GM12878 (cell line): ENCODE data around the gene SNCA. TPM values are rescaled to one million over a fixed set of nuclear protein-coding genes. Genes with fewer than 3 reads are reported as not detected.

Source experiments
- ATAC-seq: fragments of 200-7000 bp; cut with Tn5 transposase; 3 replicates; pipeline ENCODE4 v1.9.1; 2020; ENCODE audit warnings: mild to moderate bottlenecking, moderate library complexity
- BruUV-seq: library from RNA; stranded (reverse); fragments of 400-500 nt; replicated peaks from 2 replicates; lab custom pipeline; 2021; lab: Mats Ljungman, UMichigan
- CTCF ChIA-PET: fragments of 300-600 bp; sonication (Branson Sonifier 250); formaldehyde crosslinking; extraction: SDS; loops from one replicate; lab custom pipeline; 2021; ENCODE audit warnings: inconsistent platforms; lab: Yijun Ruan, JAX
- POLR2A ChIA-PET: fragments of 350-600 bp; formaldehyde crosslinking; extraction: SDS; loops from one replicate; lab custom pipeline; 2021; ENCODE audit warnings: inconsistent platforms; lab: Charles Lee
- RAD21 ChIA-PET: fragments of 300-600 bp; sonication (Branson Sonifier 250); formaldehyde crosslinking; loops from one replicate; lab custom pipeline; 2023; ENCODE audit warnings: antibody characterized with exemption; ENCODE audit not compliant: unreplicated experiment; lab: Charles Lee
- SMC1A ChIA-PET: fragments of 300-600 bp; sonication (Branson Sonifier 250); formaldehyde crosslinking; loops from one replicate; lab custom pipeline; 2023; ENCODE audit not compliant: unreplicated experiment, uncharacterized antibody; lab: Charles Lee
- DNase-seq: peaks from one replicate; pipeline ENCODE4 v3.0.0-alpha.2; 2011; ENCODE audit warnings: low read depth, low spot score
- FAIRE-seq: peaks from 3 replicates; lab custom pipeline; 2011; peaks lifted over from hg19 to GRCh38; lab: Jason Lieb, UNC
- H2AFZ ChIP-seq: 2 replicates; pipeline ENCODE4 v1.6.0; 2011; ENCODE audit warnings: low read depth, low read length, control low read depth; ENCODE audit not compliant: control insufficient read depth
- H3K27ac ChIP-seq: 2 replicates; pipeline ENCODE4 v1.5.1; 2011; ENCODE audit warnings: control low read depth; ENCODE audit not compliant: control insufficient read depth, insufficient read depth
- H3K27me3 ChIP-seq, 2 experiments: replicated peaks in 1 of 2; 2 replicates each; pipeline versions ENCODE4 v1.6.0 to v1.6.1; 2011; ENCODE audit warnings: low read length in 1 of 2; ENCODE audit not compliant: control insufficient read depth in 2 of 2, insufficient read depth in 2 of 2
- H3K36me3 ChIP-seq, 2 experiments: 2 replicates each; pipeline ENCODE4 v1.5.1; 2011; ENCODE audit warnings: low read length in 1 of 2; ENCODE audit not compliant: control insufficient read depth in 2 of 2, insufficient read depth in 2 of 2
- H3K4me1 ChIP-seq: 2 replicates; pipeline ENCODE4 v1.6.1; 2011; ENCODE audit warnings: mild to moderate bottlenecking, low read length, moderate library complexity, mixed read lengths; ENCODE audit not compliant: control insufficient read depth, insufficient read depth
- H3K4me2 ChIP-seq: 2 replicates; pipeline ENCODE4 v1.6.0; 2011; ENCODE audit warnings: control low read depth; ENCODE audit not compliant: control insufficient read depth, insufficient read depth
- H3K4me3 ChIP-seq: fragments of 200-600 bp; sonication (generic); 2 replicates; pipeline ENCODE4 v1.5.1; 2016
- H3K79me2 ChIP-seq: 2 replicates; pipeline ENCODE4 v1.6.0; 2011; ENCODE audit warnings: low read length; ENCODE audit not compliant: control insufficient read depth, insufficient read depth
- H3K9ac ChIP-seq: 2 replicates; pipeline ENCODE4 v1.8.0; 2011; ENCODE audit warnings: low read length, control low read depth, mixed read lengths; ENCODE audit not compliant: control insufficient read depth, insufficient read depth
- H3K9me3 ChIP-seq: replicated peaks from 3 replicates; pipeline ENCODE4 v1.5.1; 2011; ENCODE audit warnings: mild to moderate bottlenecking, low read length; ENCODE audit not compliant: control insufficient read depth, insufficient read depth
- H4K20me1 ChIP-seq: 2 replicates; pipeline ENCODE4 v1.6.0; 2011; ENCODE audit not compliant: control insufficient read depth, insufficient read depth
- ATF7 ChIP-seq: fragments of 450-650 bp; IDR thresholded peaks from 2 replicates; pipeline ENCODE4 v1.6.1; 2016; ENCODE audit warnings: low read depth, mild to moderate bottlenecking
- BHLHE40 ChIP-seq, 2 experiments: fragments of 450-650 bp in 1 of 2; IDR thresholded peaks; 2 replicates each; pipeline ENCODE4 v1.6.1; 2011 to 2017; ENCODE audit warnings: low read depth in 2 of 2, borderline replicate concordance in 1 of 2, improper control_type of control experiment in 1 of 2, low read length in 1 of 2, mild to moderate bottlenecking in 1 of 2
- CBFB ChIP-seq: IDR thresholded peaks from 2 replicates; pipeline ENCODE4 v1.6.1; 2016; ENCODE audit warnings: antibody characterized with exemption, low read depth
- EGR1 ChIP-seq, 2 experiments: IDR thresholded peaks; 1 replicate in 1 of 2; 2 replicates in 1 of 2; pipeline ENCODE4 v1.6.1; 2011 to 2012; ENCODE audit warnings: low read depth in 2 of 2, low read length in 2 of 2, borderline replicate concordance in 1 of 2, mild to moderate bottlenecking in 1 of 2, moderate library complexity in 1 of 2
- FOXK2 ChIP-seq: fragments of 450-650 bp; IDR thresholded peaks from 2 replicates; pipeline ENCODE4 v1.6.1; 2017; ENCODE audit warnings: mild to moderate bottlenecking, moderate library complexity
- NR2F1 ChIP-seq: fragments of 450-650 bp; conservative IDR thresholded peaks from 2 replicates; pipeline ENCODE4 v1.6.1; 2017; ENCODE audit warnings: mild to moderate bottlenecking
- PAX5 ChIP-seq: IDR thresholded peaks from 2 replicates; pipeline ENCODE4 v1.6.1; 2011; ENCODE audit warnings: low read depth, low read length, borderline replicate concordance
- RAD21 ChIP-seq: IDR thresholded peaks from 2 replicates; pipeline ENCODE4 v1.6.1; 2011; ENCODE audit warnings: mild to moderate bottlenecking, low read depth, low read length, moderate library complexity; ENCODE audit not compliant: insufficient read depth
- SREBF1 ChIP-seq: IDR thresholded peaks from 2 replicates; pipeline ENCODE4 v1.6.1; 2012; ENCODE audit warnings: mild to moderate bottlenecking, low read length
- SUZ12 ChIP-seq: fragments of 200-600 bp; sonication (generic); IDR thresholded peaks from one replicate; pipeline ENCODE4 v1.6.1; 2018; ENCODE audit warnings: antibody characterized with exemption, mild to moderate bottlenecking; ENCODE audit not compliant: unreplicated experiment
- TBL1XR1 ChIP-seq: IDR thresholded peaks from 2 replicates; pipeline ENCODE4 v1.6.1; 2012; ENCODE audit warnings: low read depth, low read length, improper control_type of control experiment
- WGBS: methylation state at CpG from one replicate; pipeline ENCODE4 v1.1.6; 2016; ENCODE audit warnings: low lambda C conversion rate; ENCODE audit not compliant: insufficient replicate concordance, insufficient coverage; ENCODE audit errors: missing lambda C conversion rate; 5-methylcytosine and 5-hydroxymethylcytosine counted together
- in situ Hi-C: fragments of 300-500 bp; cut with MboI; formaldehyde crosslinking; loops from 9 replicates; pipeline ENCODE4 v1.14.3; 2018; ENCODE audit warnings: mixed read lengths
- intact Hi-C: fragments of 100-400 bp; cut with micrococcal nuclease; formaldehyde crosslinking; loops from one replicate; pipeline ENCODE4 v1.14.2; 2022; ENCODE audit not compliant: unreplicated experiment
- polyA plus RNA-seq, 11 experiments: library from polyadenylated mRNA; depleted of rRNA in 4 of 11; unstranded in 6 of 11; stranded (reverse) in 5 of 11; fragments of >200 nt; fragmentation: Nextera tagmentation in 4 of 11; fragmentation: Illumina TruSeq in 1 of 11; extraction: Ambion mirVana in 4 of 11; extraction: Trizol in 1 of 11; gene quantifications; 1 replicate in 1 of 11; 2 replicates in 10 of 11; pipeline versions ENCODE4 v1.2.1 to v1.2.3, GENCODE V29; 2011 to 2016; ENCODE audit warnings: inconsistent platforms in 2 of 11, missing spikeins in 2 of 11, low read depth in 1 of 11
- total RNA-seq, 4 experiments: library from RNA; depleted of rRNA in 3 of 4; stranded (reverse); fragments of >200 nt in 3 of 4; fragmentation: Illumina TruSeq in 1 of 4; extraction: Trizol in 1 of 4; gene quantifications; 2 replicates each; pipeline versions ENCODE4 v1.2.1 to v1.2.3, GENCODE V29; 2013 to 2021
- TF ChIP-seq, protein P1 (sequence below): IDR thresholded peaks from 2 replicates; pipeline ENCODE4 v1.6.1; 2011; ENCODE audit warnings: low read depth, low read length, improper control_type of control experiment, borderline replicate concordance
- TF ChIP-seq, protein P2 (sequence below), 3 experiments: IDR thresholded peaks in 2 of 3; conservative IDR thresholded peaks in 1 of 3; 2 replicates each; pipeline ENCODE4 v1.5.1; 2011; ENCODE audit warnings: low read depth in 3 of 3, low read length in 3 of 3, mild to moderate bottlenecking in 3 of 3, control low read depth in 2 of 3, moderate library complexity in 2 of 3, inconsistent platforms in 1 of 3, mixed read lengths in 1 of 3; ENCODE audit not compliant: control insufficient read depth in 2 of 3, insufficient read depth in 1 of 3; ENCODE audit errors: extremely low read depth in 1 of 3

Gene SNCA
- total and polyA plus RNA-seq, 10 of the 15 experiments (the other 5 are each of a cell fraction or from before 2014, with no cell fraction given): 0.22 TPM; not detected in 9

DNA sequence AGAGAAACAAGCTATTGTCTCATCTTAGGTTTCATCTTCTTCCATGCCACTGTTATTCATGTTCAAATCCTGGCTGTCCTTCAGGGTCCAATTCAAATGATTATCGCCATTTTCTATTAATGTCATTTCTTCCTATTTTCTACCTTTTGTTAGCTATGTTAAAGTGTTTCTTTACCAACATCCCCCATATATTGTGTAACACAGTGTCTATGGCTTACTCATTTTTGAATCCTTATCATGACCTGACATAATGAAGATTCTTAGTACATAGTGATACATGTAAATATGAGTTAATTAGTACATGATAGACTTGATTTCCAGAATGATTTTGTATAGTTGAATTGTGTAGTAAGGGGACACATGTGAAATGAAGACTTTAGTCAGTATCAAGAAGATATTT lies 152.4 kb downstream of the SNCA start:
- no peaks in the 10 kb centered on the region for H3K9me3 ChIP-seq
- FAIRE-seq (no peak), ATAC-seq (no peak), DNase-seq (no peak)
- H3K4me2 ChIP-seq: no peak overlapping the region
- no peaks in the 10 kb centered on the region for H3K4me1 ChIP-seq
- SMC1A ChIA-PET: no interaction called here
- RAD21 ChIA-PET: no interaction called here
- CTCF ChIA-PET: no interaction called here
- H3K9ac ChIP-seq: no peak overlapping the region
- H3K4me3 ChIP-seq: no peak overlapping the region
- in situ Hi-C loops (no loop called here), intact Hi-C loops (no loop called here)
- 93% methylated on average over 1 of the region's 1 CpG for WGBS
- no peak overlapping the region for H3K27ac ChIP-seq
- H2AFZ ChIP-seq: no peak overlapping the region
- POLR2A ChIA-PET: no interaction called here
- no TSS peak for BruUV-seq
- H3K79me2 ChIP-seq: no peaks in the 10 kb centered on the region
- H4K20me1 ChIP-seq: no peaks in the 10 kb centered on the region
- H3K27me3 ChIP-seq: no peaks in the 10 kb centered on the region
- no peak for TF ChIP-seq SREBF1
- TF ChIP-seq, protein P1, sequence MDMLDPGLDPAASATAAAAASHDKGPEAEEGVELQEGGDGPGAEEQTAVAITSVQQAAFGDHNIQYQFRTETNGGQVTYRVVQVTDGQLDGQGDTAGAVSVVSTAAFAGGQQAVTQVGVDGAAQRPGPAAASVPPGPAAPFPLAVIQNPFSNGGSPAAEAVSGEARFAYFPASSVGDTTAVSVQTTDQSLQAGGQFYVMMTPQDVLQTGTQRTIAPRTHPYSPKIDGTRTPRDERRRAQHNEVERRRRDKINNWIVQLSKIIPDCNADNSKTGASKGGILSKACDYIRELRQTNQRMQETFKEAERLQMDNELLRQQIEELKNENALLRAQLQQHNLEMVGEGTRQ: no peak
- TF ChIP-seq SUZ12: no peak
- no peak for TF ChIP-seq ATF7
- TF ChIP-seq RAD21: no peak
- no peak for TF ChIP-seq PAX5
- no peak for TF ChIP-seq TBL1XR1
- TF ChIP-seq NR2F1: no peak
- TF ChIP-seq, protein P2, sequence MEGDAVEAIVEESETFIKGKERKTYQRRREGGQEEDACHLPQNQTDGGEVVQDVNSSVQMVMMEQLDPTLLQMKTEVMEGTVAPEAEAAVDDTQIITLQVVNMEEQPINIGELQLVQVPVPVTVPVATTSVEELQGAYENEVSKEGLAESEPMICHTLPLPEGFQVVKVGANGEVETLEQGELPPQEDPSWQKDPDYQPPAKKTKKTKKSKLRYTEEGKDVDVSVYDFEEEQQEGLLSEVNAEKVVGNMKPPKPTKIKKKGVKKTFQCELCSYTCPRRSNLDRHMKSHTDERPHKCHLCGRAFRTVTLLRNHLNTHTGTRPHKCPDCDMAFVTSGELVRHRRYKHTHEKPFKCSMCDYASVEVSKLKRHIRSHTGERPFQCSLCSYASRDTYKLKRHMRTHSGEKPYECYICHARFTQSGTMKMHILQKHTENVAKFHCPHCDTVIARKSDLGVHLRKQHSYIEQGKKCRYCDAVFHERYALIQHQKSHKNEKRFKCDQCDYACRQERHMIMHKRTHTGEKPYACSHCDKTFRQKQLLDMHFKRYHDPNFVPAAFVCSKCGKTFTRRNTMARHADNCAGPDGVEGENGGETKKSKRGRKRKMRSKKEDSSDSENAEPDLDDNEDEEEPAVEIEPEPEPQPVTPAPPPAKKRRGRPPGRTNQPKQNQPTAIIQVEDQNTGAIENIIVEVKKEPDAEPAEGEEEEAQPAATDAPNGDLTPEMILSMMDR (IDR thresholded peaks at IDR 0.05 in 2 of 3, conservative IDR thresholded peaks at IDR 0.05 in 1 of 3; ENCODE audit: control insufficient read depth in 2 of 3, extremely low read depth in 1 of 3, insufficient read depth in 1 of 3, low read depth in 3 of 3, low read length in 3 of 3): no peak
- no peak for TF ChIP-seq CBFB
- no peak for TF ChIP-seq BHLHE40 (IDR thresholded peaks at IDR 0.05; ENCODE audit: borderline replicate concordance in 1 of 2, low read depth in 2 of 2, low read length in 1 of 2)
- no peak for TF ChIP-seq FOXK2
- no peak for TF ChIP-seq EGR1 (IDR thresholded peaks at IDR 0.05; ENCODE audit: borderline replicate concordance in 1 of 2, low read depth in 2 of 2, low read length in 2 of 2)
- no peaks in the 10 kb centered on the region for H3K36me3 ChIP-seq
